GM18870 (cell line): ENCODE data around the gene RBFOX2.

Experiments
- ATAC-seq: cut with Tn5 transposase; IDR thresholded peaks from one replicate; pipeline ENCODE4 v1.9.1; 2021; ENCODE audit warnings: moderate library complexity; ENCODE audit not compliant: unreplicated experiment

The RBFOX2 gene

GRCh38 chr22:35904752-35905151 is 123.9 kb downstream of the RBFOX2 start:
- no peak for ATAC-seq

GRCh38 chr22:35904336-35904692 is 124.3 kb downstream of the RBFOX2 start:
- ATAC-seq: no peak

- ATAC-seq: no peak
Observed at GRCh38 chr22:35903571-35904335, 124.9 kb downstream of the RBFOX2 start.

- no peak for ATAC-seq
Observed at GRCh38 chr22:35900483-35901168, 128.0 kb downstream of the RBFOX2 start.

GRCh38 chr22:35899736-35900135 is 128.9 kb downstream of the RBFOX2 start:
- ATAC-seq: no peak

- ATAC-seq: no peak
Observed at GRCh38 chr22:35896111-35896705, 132.4 kb downstream of the RBFOX2 start.

GRCh38 chr22:35894937-35895708 is 133.5 kb downstream of the RBFOX2 start:
- no peak for ATAC-seq

- ATAC-seq: no peak
Observed at GRCh38 chr22:35894464-35894878, 134.2 kb downstream of the RBFOX2 start.

- ATAC-seq: no peak
Observed at GRCh38 chr22:35893698-35894097, 134.9 kb downstream of the RBFOX2 start.

- ATAC-seq: no peak
Observed at GRCh38 chr22:35892192-35892591, 136.4 kb downstream of the RBFOX2 start.

- no peak for ATAC-seq
Observed at GRCh38 chr22:35891442-35891841, 137.2 kb downstream of the RBFOX2 start.

- ATAC-seq: no peak
Observed at GRCh38 chr22:35889071-35889470, 139.6 kb downstream of the RBFOX2 start.

GRCh38 chr22:35888181-35888870 is 140.3 kb downstream of the RBFOX2 start:
- ATAC-seq: no peak

- no peak for ATAC-seq
Observed at GRCh38 chr22:35887296-35887875, 141.2 kb downstream of the RBFOX2 start.

- no peak for ATAC-seq
Observed at GRCh38 chr22:35886309-35886708, 142.3 kb downstream of the RBFOX2 start.

- ATAC-seq: no peak
Observed at GRCh38 chr22:35884529-35884928, 144.1 kb downstream of the RBFOX2 start.

GRCh38 chr22:35883031-35883620 is 145.5 kb downstream of the RBFOX2 start:
- no peak for ATAC-seq

- no peak for ATAC-seq
Observed at GRCh38 chr22:35882211-35883030, 146.2 kb downstream of the RBFOX2 start.

- no peak for ATAC-seq
Observed at GRCh38 chr22:35879351-35879750, 149.3 kb downstream of the RBFOX2 start.
